Activated naive CD4-positive, alpha-beta T cell (primary cell): ENCODE measurements around the gene BLOC1S3.

Experiments used
- DNase-seq, 4 experiments: peaks; one replicate each; lab custom pipeline; 2025; lab: John Stamatoyannopoulos, UW

Gene BLOC1S3

DNA sequence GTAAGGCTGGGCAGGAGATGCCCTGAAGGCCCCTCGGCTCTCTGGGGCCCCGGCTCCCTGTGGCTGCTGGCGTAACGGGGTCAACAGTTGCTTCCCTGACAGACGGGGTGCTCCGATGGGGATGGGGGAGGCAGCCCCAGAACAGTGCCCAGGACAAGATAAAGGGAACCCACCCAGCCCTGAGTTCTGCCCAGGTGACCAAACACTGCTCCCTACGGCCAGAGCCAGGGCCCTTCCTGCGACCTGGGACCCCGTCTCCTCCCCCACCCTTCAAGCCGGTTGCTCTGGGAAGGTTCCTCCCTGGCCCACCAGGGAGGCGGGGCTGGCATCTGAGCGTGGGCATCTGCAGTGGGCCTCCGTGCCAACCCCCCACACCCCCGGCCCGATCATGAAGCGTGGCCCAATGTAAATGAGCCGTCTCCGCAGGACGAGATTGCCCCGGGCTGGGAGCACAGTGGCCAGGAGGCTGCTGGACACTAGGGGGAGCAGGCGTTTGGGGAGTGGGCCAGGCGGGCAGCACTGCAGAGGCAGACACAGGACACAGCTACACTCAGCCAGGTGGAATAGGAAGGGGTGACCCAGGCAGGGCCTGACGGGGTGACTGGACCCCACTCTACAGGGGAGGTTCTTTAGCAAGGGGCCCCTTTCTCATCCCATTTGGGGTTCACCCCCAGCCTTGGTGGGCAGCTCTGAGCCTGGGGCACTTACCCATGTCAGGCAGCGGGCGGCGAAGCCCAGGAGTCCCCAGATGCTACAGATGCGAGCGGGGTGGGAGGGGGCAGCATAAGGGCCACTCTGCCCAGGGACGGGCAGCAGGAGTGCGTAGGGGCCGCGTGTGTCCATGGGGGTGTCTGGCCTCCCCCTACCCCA is 16.6 kb upstream of the BLOC1S3 start:
- DNase-seq, result no peak

- no peak for DNase-seq
Observed at GRCh38 chr19:45162608-45163143, 15.9 kb upstream of the BLOC1S3 start.

- no peak for DNase-seq
Observed at GRCh38 chr19:45163156-45163555, 15.4 kb upstream of the BLOC1S3 start.

DNA sequence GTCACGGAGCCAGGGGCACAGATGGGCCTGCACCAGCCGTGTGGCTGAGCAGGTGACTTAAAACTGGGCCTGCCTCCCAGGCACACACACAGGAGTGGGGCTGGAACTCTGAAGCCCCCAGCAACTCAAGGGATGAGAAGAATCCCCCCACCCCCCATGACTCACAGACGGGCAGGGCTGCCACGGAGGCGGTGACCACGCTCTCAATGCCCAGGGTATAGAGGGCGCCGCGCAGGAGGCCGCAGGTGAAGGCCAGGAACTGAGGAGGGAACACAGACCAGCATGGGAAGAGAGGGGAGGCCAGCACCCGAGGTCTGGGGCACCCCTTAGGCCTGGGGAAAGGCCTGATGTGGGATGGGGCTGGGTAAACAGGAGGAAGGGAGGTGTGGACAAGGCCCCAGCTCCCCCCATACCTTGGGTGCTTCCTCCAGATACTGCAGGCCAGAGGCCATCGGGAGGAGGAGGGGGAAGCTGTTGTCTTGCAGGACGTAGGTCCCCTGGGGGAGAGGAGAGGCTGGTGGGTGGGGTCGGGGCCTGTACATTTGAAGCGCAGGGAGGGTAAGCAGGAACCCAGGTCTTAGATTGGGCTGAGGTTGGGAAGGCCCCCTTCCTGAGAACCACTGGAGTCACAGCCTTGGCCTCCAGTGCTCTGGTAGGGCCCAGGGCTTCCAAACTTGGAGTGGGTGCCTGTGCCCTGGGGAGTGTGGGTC is 14.7 kb upstream of the BLOC1S3 start:
- no peak for DNase-seq

GRCh38 chr19:45164577-45165335 is 13.8 kb upstream of the BLOC1S3 start:
- no peak for DNase-seq

DNA sequence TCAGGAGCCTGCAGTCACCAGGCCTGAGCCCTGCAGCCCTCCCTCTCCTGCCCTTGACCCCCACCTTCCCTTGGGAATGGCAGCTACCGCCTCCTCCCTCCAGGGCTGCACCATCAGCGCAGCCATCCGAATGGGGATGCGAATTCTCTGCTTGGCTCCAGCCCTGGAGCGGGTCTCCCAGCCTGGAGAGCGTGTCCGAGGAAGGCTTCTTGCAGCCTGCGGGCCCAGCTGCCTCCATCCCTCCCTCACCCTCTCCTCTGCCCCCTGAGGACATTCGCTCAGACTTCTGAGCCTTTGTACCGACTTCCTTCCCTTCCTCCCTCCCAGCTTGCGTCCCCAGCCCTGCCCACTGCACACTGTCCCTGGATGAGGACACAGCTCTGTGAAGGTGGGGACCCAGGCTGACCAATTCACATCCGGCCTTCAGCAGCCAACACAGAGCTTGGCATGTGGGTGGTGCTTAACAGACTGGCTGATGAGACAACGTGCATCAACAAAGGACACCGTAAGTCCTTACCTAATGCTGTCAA is 11.8 kb upstream of the BLOC1S3 start:
- no peak for DNase-seq

- no peak for DNase-seq
Observed at GRCh38 chr19:45168767-45169351, 9.7 kb upstream of the BLOC1S3 start.

DNA sequence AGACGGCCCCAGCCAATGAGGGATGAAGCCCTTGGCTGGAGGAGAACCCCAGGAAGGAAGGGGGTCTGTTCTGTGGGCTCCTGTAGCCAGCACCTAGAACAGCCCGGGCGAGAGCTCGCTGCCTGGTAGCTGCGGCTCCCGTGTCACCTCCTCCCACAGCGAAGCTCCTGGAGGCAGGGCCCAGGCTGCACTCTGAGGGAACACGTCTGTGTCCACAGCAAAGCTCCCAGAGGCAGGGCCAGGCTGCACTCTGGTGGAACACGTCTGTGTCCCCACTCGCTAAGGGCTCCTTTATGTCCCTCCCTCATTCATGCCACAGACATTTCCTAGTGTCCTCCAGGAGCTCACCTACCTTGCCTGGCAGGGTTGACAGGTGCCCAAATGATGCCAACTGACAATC is 9.0 kb upstream of the BLOC1S3 start:
- no peak for DNase-seq

DNA sequence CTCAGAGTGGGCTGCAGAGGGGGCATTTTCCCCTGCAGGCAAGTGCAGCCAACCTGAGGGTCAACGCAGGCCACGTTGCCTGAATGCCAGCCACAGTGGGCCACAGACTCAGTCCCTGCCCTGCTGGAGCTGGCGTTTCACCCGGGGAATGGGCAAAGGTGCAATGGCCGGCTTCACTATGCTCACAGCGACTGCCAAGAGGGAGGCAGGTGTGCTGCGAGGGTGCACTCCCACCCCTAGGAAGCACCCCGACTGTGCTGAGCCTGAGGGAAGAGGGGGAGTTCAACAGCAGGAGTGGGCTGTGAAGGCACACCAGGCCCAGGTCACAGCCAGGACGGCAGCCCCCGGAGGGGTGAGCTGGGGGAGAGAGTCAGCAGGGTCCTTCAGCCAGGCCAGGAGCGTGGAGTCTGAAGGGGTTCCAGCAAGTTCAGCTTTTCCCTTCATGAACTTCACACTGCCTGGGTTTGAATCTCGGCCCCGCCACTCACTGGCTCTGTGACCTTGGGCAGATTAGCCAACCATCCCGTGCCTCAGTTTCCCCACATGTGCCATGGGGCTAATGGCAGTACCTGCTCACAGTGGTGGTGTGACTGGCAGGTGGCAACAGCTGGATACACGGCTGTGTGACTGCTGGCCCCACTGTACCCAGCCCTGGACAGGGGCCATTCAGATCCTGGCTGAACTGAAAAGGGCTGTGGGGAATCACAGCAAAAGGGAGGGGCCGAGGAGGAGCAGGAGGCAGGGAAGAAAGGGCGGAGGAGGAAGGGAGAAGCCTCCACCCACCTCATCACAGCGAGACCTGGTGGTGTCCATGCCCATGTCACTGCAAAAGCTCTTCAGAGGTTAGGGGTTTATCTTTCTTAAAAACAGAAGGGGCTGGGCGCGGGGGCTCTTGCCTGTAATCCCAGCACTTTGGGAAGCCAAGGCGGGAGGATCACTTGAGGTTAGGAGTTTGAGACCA is 8.2 kb upstream of the BLOC1S3 start:
- DNase-seq, result no peak

DNA sequence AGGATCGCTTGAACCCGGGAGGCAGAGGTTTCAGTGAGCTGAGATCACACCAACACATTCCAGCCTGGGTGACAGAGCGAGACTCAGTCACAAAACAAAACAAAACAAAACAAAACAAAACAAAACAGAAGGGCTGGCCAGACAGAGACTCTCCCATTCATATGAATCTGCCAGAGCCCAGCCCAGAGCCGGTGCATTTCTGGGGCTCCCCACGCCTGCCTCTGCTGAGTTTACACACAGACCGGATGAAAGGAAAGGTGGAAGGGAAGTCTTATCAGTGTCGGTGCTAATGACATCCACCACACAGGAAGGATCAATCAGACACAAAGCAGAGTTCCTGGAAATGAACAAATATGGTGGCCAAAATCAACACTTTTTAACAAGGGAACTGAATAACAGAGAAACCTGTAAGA is 7.4 kb upstream of the BLOC1S3 start:
- DNase-seq, result peak in 1 of 4 experiments; percentile 11

DNA sequence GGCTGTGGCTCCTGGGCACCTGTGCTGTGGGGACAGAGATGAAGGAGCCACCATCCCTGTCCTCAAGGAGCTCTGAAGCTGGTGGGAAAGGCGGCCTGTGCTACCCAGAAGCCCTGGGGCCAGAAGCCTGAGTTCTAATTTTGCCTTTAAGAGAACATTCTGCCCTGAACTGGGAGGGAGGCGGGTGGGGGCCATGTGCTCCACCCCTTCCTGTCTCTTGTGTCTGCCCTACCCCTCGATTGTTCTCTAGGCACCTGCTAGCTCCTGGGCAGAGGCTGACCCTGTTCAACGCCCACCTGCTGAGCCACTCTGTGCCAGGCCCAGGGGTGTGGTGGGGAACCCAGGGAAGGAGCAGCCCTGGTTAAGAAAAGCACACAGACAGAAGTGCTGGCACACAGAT is 6.4 kb upstream of the BLOC1S3 start:
- DNase-seq, result peak in 1 of 4 experiments; percentile 14

- no peak for DNase-seq
Observed at GRCh38 chr19:45172611-45173208, 5.9 kb upstream of the BLOC1S3 start.

- no peak for DNase-seq
Observed at GRCh38 chr19:45173816-45174215, 4.8 kb upstream of the BLOC1S3 start.

GRCh38 chr19:45175515-45176345 is 2.9 kb upstream of the BLOC1S3 start:
- DNase-seq, result no peak

- DNase-seq, result peak in 1 of 4 experiments; percentile 61
Observed at GRCh38 chr19:45177817-45178261, 745 bp upstream of the BLOC1S3 start, which contains the start of gene TRAPPC6A. TSS of gene TRAPPC6A (minus strand) at chr19:45178237. CDS start at chr19:45178218, 19 bp downstream.

DNA sequence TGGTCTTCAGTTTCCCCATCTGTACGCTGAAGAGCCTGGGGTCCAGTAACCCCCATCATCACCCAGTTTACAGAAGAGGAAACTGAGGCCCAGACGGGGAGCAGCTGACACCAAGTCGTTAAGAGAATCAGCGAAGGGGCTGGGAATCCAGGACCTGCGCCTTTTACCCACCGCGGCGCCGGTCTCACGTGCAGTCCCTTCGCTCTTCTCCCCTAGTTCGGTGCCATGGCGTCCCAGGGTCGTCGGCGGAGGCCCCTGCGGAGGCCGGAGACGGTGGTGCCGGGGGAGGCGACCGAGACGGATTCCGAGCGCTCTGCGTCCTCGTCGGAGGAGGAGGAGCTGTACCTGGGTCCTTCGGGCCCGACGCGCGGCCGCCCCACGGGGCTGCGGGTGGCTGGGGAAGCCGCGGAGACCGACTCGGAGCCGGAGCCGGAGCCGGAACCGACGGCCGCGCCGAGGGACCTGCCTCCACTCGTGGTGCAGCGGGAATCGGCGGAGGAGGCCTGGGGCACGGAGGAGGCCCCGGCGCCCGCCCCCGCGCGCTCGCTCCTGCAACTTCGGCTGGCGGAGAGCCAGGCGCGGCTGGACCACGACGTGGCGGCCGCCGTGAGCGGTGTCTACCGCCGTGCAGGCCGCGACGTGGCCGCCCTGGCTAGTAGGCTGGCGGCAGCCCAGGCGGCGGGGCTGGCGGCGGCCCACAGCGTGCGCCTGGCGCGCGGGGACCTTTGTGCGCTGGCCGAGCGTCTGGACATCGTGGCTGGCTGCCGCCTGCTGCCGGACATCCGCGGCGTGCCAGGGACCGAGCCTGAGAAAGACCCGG is 698 bp downstream of the BLOC1S3 start:
- DNase-seq, result peak in 1 of 4 experiments; percentile 27

DNA sequence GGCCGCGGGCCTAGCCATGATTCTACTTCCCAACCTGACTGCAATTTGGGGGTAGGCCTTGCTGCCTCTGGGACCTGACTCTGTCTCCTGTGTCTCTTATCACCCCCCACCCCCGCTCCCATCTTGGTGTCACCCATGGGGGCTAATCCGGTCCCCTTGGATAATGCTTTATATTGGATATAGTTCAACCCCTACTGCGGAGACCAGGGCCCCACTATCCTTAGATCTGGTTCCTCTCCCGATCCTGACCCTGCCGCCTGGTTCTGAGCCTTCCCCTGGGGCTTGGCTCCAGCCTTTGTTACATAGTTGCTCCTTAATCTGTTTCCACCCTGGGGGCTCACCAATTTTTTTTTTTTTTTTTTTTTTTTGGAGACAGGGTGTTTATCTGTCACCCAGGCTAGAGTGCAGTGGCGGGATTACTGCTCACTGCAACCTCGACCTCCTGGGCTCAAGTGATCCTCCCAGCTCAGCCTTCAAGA is 1.3 kb downstream of the BLOC1S3 start:
- no peak for DNase-seq

- DNase-seq, result no peak
Observed at GRCh38 chr19:45180936-45181335, 2.4 kb downstream of the BLOC1S3 start.
